ENCODE measurements around the gene GRIA3. TPM values are rescaled to one million over a fixed set of nuclear protein-coding genes. Genes with fewer than 3 reads are reported as not detected.

Gene GRIA3
- total RNA-seq, 1 donor from 2014 or later = 1.4 TPM

GRCh38 chrX:123181233-123181914, 2.7 kb upstream of the GRIA3 start:
- Mint-ChIP-seq H3K27ac (ENCODE audit: unreplicated experiment) (no peak overlapping the region), H3K36me3 (ENCODE audit: low read depth) (no peaks in the 10 kb centered on the region), H3K27me3 (ENCODE audit: low read depth) (peaks cover 29% of the 10 kb centered on the region), H3K4me1 (peaks cover 18% of the 10 kb centered on the region), H3K4me3 (peak overlapping the region; percentile 33), H3K9me3 (peaks cover 2% of the 10 kb centered on the region)
- DNase-seq (ENCODE audit: low read depth, low spot score) = no peak
- no peak for TF ChIP-seq CTCF (conservative IDR thresholded peaks at IDR 0.05)

GRCh38 chrX:123184866-123185276, 793 bp downstream of the GRIA3 start:
- peaks cover 45% of the 10 kb centered on the region for H3K27me3 Mint-ChIP-seq (ENCODE audit: low read depth)

GRCh38 chrX:123185721-123186120, 1.6 kb downstream of the GRIA3 start:
- H3K36me3 Mint-ChIP-seq (ENCODE audit: low read depth) = no peaks in the 10 kb centered on the region
- H3K4me3 Mint-ChIP-seq = peak overlapping the region; percentile 90
- H3K27me3 Mint-ChIP-seq (ENCODE audit: low read depth) = peaks cover 47% of the 10 kb centered on the region
- H3K4me1 Mint-ChIP-seq = peaks cover 18% of the 10 kb centered on the region
- no peak for TF ChIP-seq CTCF (conservative IDR thresholded peaks at IDR 0.05)
- H3K9me3 Mint-ChIP-seq = no peaks in the 10 kb centered on the region
- H3K27ac Mint-ChIP-seq (ENCODE audit: unreplicated experiment) = no peak overlapping the region
- DNase-seq (ENCODE audit: low read depth, low spot score) = no peak

More at GRCh38 chrX:123184866-123185276, 793 bp downstream of the GRIA3 start:
- Mint-ChIP-seq H3K4me1 (peaks cover 18% of the 10 kb centered on the region), H3K36me3 (ENCODE audit: low read depth) (no peaks in the 10 kb centered on the region), H3K4me3 (peak overlapping the region; percentile 90), H3K27ac (ENCODE audit: unreplicated experiment) (no peak overlapping the region), H3K9me3 (no peaks in the 10 kb centered on the region)
- peak; percentile 6 for DNase-seq (ENCODE audit: low read depth, low spot score)
- no peak for TF ChIP-seq CTCF (conservative IDR thresholded peaks at IDR 0.05)

GRCh38 chrX:123186801-123187200, 2.7 kb downstream of the GRIA3 start:
- no peaks in the 10 kb centered on the region for H3K9me3 Mint-ChIP-seq
- no peak for TF ChIP-seq CTCF (conservative IDR thresholded peaks at IDR 0.05)
- H3K27me3 Mint-ChIP-seq (ENCODE audit: low read depth) = peaks cover 44% of the 10 kb centered on the region
- H3K4me3 Mint-ChIP-seq = peak overlapping the region; percentile 56
- H3K4me1 Mint-ChIP-seq = peaks cover 18% of the 10 kb centered on the region
- H3K36me3 Mint-ChIP-seq (ENCODE audit: low read depth) = no peaks in the 10 kb centered on the region
- H3K27ac Mint-ChIP-seq (ENCODE audit: unreplicated experiment) = no peak overlapping the region
- DNase-seq (ENCODE audit: low read depth, low spot score) = no peak

- H3K27me3 Mint-ChIP-seq (ENCODE audit: low read depth) = peaks cover 41% of the 10 kb centered on the region
- no peaks in the 10 kb centered on the region for H3K9me3 Mint-ChIP-seq
- no peaks in the 10 kb centered on the region for H3K36me3 Mint-ChIP-seq (ENCODE audit: low read depth)
Measured at GRCh38 chrX:123188081-123188480, 4.0 kb downstream of the GRIA3 start.

More at GRCh38 chrX:123188081-123188480, 4.0 kb downstream of the GRIA3 start:
- H3K4me3 Mint-ChIP-seq = no peak overlapping the region
- no peak for DNase-seq (ENCODE audit: low read depth, low spot score)
- H3K27ac Mint-ChIP-seq (ENCODE audit: unreplicated experiment) = no peak overlapping the region
- TF ChIP-seq CTCF (conservative IDR thresholded peaks at IDR 0.05) = no peak
- peaks cover 15% of the 10 kb centered on the region for H3K4me1 Mint-ChIP-seq

Measured in neural crest cell (in vitro differentiated cells).